WI38 (cell line): Measurements from ENCODE around the gene PLEKHN1.

Experiments used
- H3K4me3 ChIP-seq: 2 replicates; pipeline ENCODE4 v1.5.1; 2011; ENCODE audit warnings: low read depth, mild to moderate bottlenecking, control low read depth, low read length
- CTCF ChIP-seq: IDR thresholded peaks from 2 replicates; pipeline ENCODE4 v1.5.1; 2012; ENCODE audit warnings: low read depth, mild to moderate bottlenecking, control low read depth, low read length

Gene PLEKHN1

DNA sequence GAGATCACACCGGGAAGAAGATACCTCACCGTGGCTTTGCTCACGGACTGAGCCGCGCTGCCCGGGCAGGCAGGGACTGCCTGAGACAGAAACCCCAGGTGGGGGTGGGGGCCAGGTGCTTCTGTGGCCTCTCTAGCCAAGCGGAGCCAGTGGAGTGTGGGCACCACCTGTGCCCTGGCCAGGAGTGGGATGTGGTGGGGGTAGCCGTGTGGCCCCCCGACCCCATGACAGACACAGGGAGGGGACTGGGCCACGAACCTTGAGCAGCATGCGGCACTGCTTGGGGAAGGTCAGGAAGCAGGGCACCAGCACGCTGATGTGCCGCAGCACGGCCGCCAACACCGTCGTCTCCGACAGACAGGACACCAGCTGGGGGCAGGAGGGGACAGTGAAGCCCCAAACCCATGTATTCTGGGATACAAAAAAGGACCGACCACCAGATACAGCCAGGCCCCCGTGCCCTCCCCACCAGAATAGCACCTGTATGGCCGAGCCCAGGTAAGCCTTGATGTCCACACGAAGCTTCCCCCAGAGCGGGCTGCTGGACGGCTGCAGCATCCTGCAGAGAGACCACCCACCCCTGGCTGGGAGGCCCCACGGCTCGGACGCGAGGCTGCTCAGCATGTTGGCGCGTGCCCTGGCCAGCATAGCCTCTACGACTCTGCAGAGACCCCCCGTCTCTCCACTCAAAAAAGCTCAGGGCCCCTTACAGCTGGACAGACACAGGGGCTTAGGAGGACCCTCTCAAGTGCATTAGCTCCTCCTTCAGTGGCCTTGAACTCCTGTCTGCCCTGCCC, 12.6 kb upstream of the PLEKHN1 start:
- H3K4me3 ChIP-seq: no peak overlapping the region

GRCh38 chr1:954927-955326, 11.4 kb upstream of the PLEKHN1 start:
- no peak overlapping the region for H3K4me3 ChIP-seq
- no peak for TF ChIP-seq CTCF

More for the DNA sequence above, 12.6 kb upstream of the PLEKHN1 start:
- TF ChIP-seq CTCF: no peak

DNA sequence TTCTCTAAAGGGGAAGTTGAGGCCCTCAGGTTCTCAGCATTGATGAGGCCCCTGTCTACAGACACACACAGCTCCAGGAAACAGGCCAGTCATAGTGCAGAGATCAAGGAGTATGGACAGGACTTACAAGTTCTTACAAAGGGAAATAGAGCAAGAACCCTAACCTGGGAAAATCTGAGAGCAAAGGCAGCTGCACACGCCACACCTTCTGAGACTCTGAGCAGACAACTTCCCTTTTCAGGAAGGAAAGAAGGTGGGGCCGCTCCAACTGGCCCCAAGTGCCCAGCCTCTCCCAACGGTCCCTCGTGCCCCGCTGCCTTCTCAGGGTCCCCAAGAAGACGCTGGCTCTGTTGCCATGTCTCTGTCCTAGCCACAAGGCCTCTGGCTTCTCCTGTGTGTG, 10.8 kb upstream of the PLEKHN1 start:
- no peak overlapping the region for H3K4me3 ChIP-seq
- TF ChIP-seq CTCF: no peak

GRCh38 chr1:956636-957035, 9.6 kb upstream of the PLEKHN1 start:
- TF ChIP-seq CTCF: no peak
- H3K4me3 ChIP-seq: no peak overlapping the region

DNA sequence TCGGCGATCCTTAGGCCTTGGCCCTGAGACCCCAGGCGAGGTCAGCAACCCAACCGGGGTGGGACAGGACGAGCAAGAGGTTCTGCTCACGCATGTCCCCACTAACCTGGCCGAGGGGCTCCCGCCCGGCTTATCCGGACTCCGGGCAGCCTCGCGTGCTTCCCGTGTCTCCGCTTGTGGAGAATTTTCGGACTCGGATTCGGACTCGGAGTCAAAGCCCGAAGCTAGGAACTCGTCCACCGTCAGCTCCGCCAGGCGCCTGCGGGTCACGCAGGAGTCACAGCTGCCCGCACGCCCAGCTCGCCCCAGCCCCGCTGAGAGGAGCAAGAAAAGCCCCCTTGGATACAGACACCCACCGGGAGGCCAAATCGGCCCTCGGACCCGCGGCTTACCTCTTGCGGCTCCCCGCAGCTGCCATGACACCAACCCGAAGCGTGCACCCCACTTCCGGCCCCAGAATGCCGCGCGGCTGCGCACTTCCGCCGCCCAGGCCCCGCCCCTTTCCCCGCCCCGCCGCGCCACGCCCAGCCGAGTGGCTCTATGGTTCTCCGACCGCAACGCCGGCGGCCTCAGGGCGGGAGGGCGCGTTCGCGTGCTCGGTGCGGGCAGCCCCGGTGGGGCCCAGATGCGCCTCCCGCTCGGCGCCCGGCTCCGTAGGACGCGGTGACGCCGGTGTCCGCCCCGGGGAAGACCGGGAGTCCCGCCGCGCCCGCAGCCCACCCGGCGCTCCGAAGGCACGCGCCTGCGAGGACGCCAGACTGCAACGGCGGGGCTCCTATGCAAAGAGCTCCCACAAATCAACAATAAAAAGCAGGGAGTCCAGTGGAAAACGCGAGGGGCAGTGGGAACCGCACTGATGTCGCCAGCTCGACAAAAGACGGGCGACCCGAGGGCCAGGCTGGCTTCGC, 7.2 kb upstream of the PLEKHN1 start, which contains the start of gene NOC2L:
Gene NOC2L, minus strand, starts transcription at position 434 of the 908 bp plus-strand sequence. Its CDS starts 16 bp downstream, at position 418.
- TF ChIP-seq CTCF: no peak

DNA sequence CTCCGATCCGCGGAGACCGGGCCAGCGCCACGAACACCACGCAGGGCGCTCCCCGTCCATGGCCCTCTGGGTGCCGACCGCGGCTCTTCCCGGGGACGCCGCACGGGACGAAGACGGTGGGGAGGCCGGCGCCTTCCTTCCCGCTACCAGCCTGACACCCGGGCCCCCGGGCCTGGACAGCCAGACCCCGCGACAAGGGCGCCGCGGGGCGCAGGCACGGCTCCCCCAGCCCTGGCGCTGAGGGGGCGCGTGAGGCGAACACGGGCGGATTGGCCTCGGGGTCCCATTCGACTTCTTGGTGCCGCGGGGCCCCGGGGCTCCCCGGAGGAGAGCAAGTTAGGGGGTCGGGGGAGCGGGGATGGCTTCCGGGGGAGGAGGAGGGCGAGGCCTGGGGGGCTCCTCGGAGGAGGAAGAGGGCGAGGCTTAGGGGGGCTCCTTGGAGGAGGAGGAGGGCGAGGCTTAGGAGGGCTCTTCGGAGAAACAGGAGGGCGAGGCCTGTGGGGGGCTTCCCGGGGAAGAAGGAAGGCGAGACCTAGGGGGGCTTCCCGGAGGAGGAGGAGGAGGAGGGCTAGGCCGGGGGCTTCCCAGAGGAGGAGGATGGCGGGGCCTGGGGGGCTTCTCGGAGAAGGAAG, 6.4 kb upstream of the PLEKHN1 start:
- H3K4me3 ChIP-seq: peak overlapping the region; percentile 68
- no peak for TF ChIP-seq CTCF

More for the DNA sequence above, 7.2 kb upstream of the PLEKHN1 start, which contains the start of gene NOC2L:
- peak within 1 kb of the TSS; percentile 99 for H3K4me3 ChIP-seq
